Endothelial cell of umbilical vein (primary cell): Measurements from ENCODE around the gene FAM83D. TPM values are rescaled to one million over a fixed set of nuclear protein-coding genes. Genes with fewer than 3 reads are reported as not detected.
A peak's percentile ranks its signal among the peaks of the same experiment; 100 is the strongest.

Experiments
- BruUV-seq: library from RNA; stranded (reverse); fragments of 400-500 nt; replicated peaks from 2 replicates; lab custom pipeline; 2021; lab: Mats Ljungman, UMichigan
- CTCF ChIA-PET: fragments of 300-600, 350-600 bp; sonication (Branson Sonifier 250); formaldehyde crosslinking; loops from one replicate; lab custom pipeline; 2021; ENCODE audit warnings: antibody characterized with exemption, inconsistent platforms; lab: Charles Lee
- POLR2A ChIA-PET: fragments of 300-600, 350-600 bp; sonication (Branson Sonifier 250); formaldehyde crosslinking; loops from one replicate; lab custom pipeline; 2021; ENCODE audit warnings: antibody characterized with exemption, inconsistent platforms; lab: Charles Lee
- DNase-seq: peaks from one replicate; pipeline ENCODE4 v3.0.0-alpha.2; 2011; ENCODE audit warnings: low read depth, low spot score
- FAIRE-seq: peaks from 2 replicates; lab custom pipeline; 2011; peaks lifted over from hg19 to GRCh38; lab: Jason Lieb, UNC
- H2AFZ ChIP-seq: 2 replicates; pipeline ENCODE4 v1.6.0; 2012; ENCODE audit warnings: low read depth, low read length, control low read depth, inconsistent platforms
- H3K27ac ChIP-seq: 2 replicates; pipeline ENCODE4 v1.5.1; 2011; ENCODE audit warnings: low read depth, mild to moderate bottlenecking, control low read depth, low read length, moderate library complexity; ENCODE audit not compliant: insufficient read depth
- H3K27me3 ChIP-seq, 2 experiments: 2 replicates each; pipeline versions ENCODE4 v1.6.0 to v1.6.1; 2011; ENCODE audit warnings: low read length in 2 of 2, mixed read lengths in 1 of 2; ENCODE audit not compliant: control insufficient read depth in 2 of 2, insufficient read depth in 2 of 2
- H3K36me3 ChIP-seq, 2 experiments: 2 replicates in 1 of 2; 3 replicates in 1 of 2; pipeline ENCODE4 v1.5.1; 2011; ENCODE audit warnings: low read length in 2 of 2, mild to moderate bottlenecking in 1 of 2, moderate library complexity in 1 of 2; ENCODE audit not compliant: control insufficient read depth in 2 of 2, insufficient read depth in 2 of 2; ENCODE audit errors: extremely low read depth in 1 of 2
- H3K4me1 ChIP-seq: 3 replicates; pipeline ENCODE4 v1.5.1; 2011; ENCODE audit warnings: mild to moderate bottlenecking, low read length; ENCODE audit not compliant: control insufficient read depth, insufficient read depth; ENCODE audit errors: extremely low read depth
- H3K4me2 ChIP-seq: 2 replicates; pipeline ENCODE4 v1.6.1; 2011; ENCODE audit warnings: low read length, control low read depth, mixed read lengths; ENCODE audit not compliant: insufficient read depth
- H3K4me3 ChIP-seq, 3 experiments: fragments of 200-600 bp in 1 of 3; sonication (generic), shearing (Covaris generic) in 1 of 3; replicated peaks in 1 of 3; 2 replicates each; pipeline ENCODE4 v1.5.1; 2011 to 2016; ENCODE audit warnings: control low read depth in 3 of 3, low read length in 3 of 3, mild to moderate bottlenecking in 2 of 3, inconsistent platforms in 1 of 3, low read depth in 1 of 3, moderate library complexity in 1 of 3; ENCODE audit not compliant: insufficient read depth in 1 of 3
- H3K79me2 ChIP-seq: 2 replicates; pipeline ENCODE4 v1.6.0; 2012; ENCODE audit warnings: low read length, inconsistent platforms; ENCODE audit not compliant: control insufficient read depth, insufficient read depth
- H3K9ac ChIP-seq: replicated peaks from 2 replicates; pipeline ENCODE3; 2011; ENCODE audit warnings: low read length, control low read depth; ENCODE audit not compliant: insufficient read depth; ENCODE audit errors: extremely low read depth
- H3K9me1 ChIP-seq: replicated peaks from 3 replicates; pipeline ENCODE4 v1.6.0; 2011; ENCODE audit warnings: mild to moderate bottlenecking, low read length; ENCODE audit not compliant: control insufficient read depth, insufficient read depth; ENCODE audit errors: extremely low read depth
- H3K9me3 ChIP-seq: replicated peaks from 2 replicates; pipeline ENCODE4 v1.5.1; 2012; ENCODE audit warnings: low read length, inconsistent platforms; ENCODE audit not compliant: control insufficient read depth, insufficient read depth
- H4K20me1 ChIP-seq: replicated peaks from 2 replicates; pipeline ENCODE3; 2011; ENCODE audit warnings: mild to moderate bottlenecking, low read length; ENCODE audit not compliant: control insufficient read depth, insufficient read depth; ENCODE audit errors: extremely low read depth
- EZH2 ChIP-seq: IDR thresholded peaks from 2 replicates; pipeline ENCODE4 v1.6.1; 2012; ENCODE audit warnings: borderline replicate concordance, low read depth, mild to moderate bottlenecking, moderate library complexity, low read length, inconsistent platforms; ENCODE audit not compliant: severe bottlenecking
- GATA2 ChIP-seq: IDR thresholded peaks from 2 replicates; pipeline ENCODE4 v1.7.0; 2011; ENCODE audit warnings: low read depth, mild to moderate bottlenecking, moderate library complexity, mixed read lengths, low read length; ENCODE audit not compliant: insufficient read length, insufficient read depth
- JUN ChIP-seq: IDR thresholded peaks from 2 replicates; pipeline ENCODE4 v1.6.1; 2011; ENCODE audit warnings: borderline replicate concordance, low read depth; ENCODE audit not compliant: insufficient read length, insufficient read depth
- MYC ChIP-seq: IDR thresholded peaks from one replicate; pipeline ENCODE4 v1.6.1; 2011; ENCODE audit warnings: mild to moderate bottlenecking, low read depth, low read length
- POLR2A ChIP-seq: IDR thresholded peaks from 2 replicates; pipeline ENCODE4 v1.6.1; 2012; ENCODE audit warnings: low read depth, mild to moderate bottlenecking, control low read depth, low read length
- dilution Hi-C: fragments of 300-500 bp; cut with MboI; formaldehyde crosslinking; loops from one replicate; pipeline ENCODE4 v1.15.0; 2019; ENCODE audit warnings: low sequenced_read_pairs; ENCODE audit not compliant: extremely low pct_ligation_motif_present
- intact Hi-C: fragments of 100-400 bp; cut with micrococcal nuclease; formaldehyde crosslinking; loops from one replicate; pipeline ENCODE4 v1.10.0; 2022
- polyA plus RNA-seq, 4 experiments: library from polyadenylated mRNA; depleted of rRNA in 3 of 4; stranded (reverse) in 3 of 4; unstranded in 1 of 4; fragments of >200 nt; gene quantifications; 2 replicates each; pipeline versions ENCODE4 v1.2.1 to v1.2.3, GENCODE V29; 2011 to 2012; ENCODE audit warnings: missing spikeins in 1 of 4
- total RNA-seq: library from RNA; stranded (reverse); gene quantifications from 2 replicates; pipeline ENCODE4 v1.2.3, GENCODE V29; 2021
- TF ChIP-seq, protein P1 (sequence below): IDR thresholded peaks from 2 replicates; pipeline ENCODE4 v1.6.1; 2011; ENCODE audit not compliant: insufficient read depth, insufficient read length
- TF ChIP-seq, protein P2 (sequence below), 2 donors: IDR thresholded peaks; 1 replicate in 1 of 2; 2 replicates in 1 of 2; pipeline ENCODE4 v1.5.1; 2011; ENCODE audit warnings: low read length in 2 of 2, mild to moderate bottlenecking in 2 of 2, moderate library complexity in 2 of 2, control low read depth in 1 of 2, inconsistent platforms in 1 of 2, low read depth in 1 of 2; ENCODE audit not compliant: insufficient read depth in 1 of 2; ENCODE audit errors: extremely low read depth in 1 of 2

The FAM83D gene
- total and polyA plus RNA-seq, 2 donors (not counting 3 experiments of a cell fraction or from before 2014, with no cell fraction given), result 41.0 to 46.0 TPM

DNA sequence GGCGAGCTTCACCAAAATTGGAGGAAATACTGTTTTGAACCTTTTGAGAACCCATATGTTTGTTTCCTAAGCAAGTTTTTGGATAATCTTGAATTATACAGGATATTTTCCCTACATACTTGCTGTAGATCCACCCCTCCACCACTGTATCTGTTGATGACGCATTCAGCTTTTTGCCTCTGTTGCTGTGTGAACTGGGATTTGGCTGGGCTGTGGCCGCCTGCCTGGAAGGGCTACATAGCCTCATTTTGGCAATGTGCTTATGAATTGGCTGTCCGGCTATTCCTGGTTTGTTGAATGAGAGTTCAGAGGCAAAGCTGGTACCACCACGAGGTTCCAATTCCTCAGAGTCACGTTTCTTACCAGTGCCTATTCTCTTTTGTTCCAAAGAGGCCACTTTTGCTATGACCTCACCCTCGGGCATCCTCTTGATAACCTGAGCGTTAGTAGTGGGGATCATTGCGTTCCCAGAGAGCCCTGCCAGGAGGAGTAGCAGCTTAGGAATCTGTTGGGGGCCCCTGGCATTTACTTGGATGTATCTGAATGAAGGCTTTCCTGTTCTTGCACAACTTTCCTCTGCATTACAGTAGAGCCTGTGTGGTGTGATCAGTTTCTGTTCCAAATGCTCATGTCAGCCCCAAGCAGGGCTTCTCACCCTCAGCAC is 6.4 kb downstream of the FAM83D start:
- TF ChIP-seq JUN (no peak), POLR2A (no peak), EZH2 (no peak)
- dilution Hi-C loops, result no loop called here
- H3K4me3 ChIP-seq, result no peak overlapping the region
- intact Hi-C loops, result no loop called here
- no peaks in the 10 kb centered on the region for H4K20me1 ChIP-seq
- H3K4me1 ChIP-seq, result peaks cover 36% of the 10 kb centered on the region
- H3K36me3 ChIP-seq, result no peaks in the 10 kb centered on the region
- H3K27me3 ChIP-seq, result no peaks in the 10 kb centered on the region
- ChIA-PET CTCF (interaction anchor here (0.8 to 1.2 kb wide), 3 partner anchors 8 to 206 kb away, joined by 3 to 7 read pairs (median 3); partner anchors contain the start of gene DHX35), POLR2A (no interaction called here)
- H3K9me1 ChIP-seq, result no peaks in the 10 kb centered on the region
- no peak overlapping the region for H3K4me2 ChIP-seq
- FAIRE-seq (peak; percentile 33), DNase-seq (peak; percentile 38)
- H3K9me3 ChIP-seq, result no peaks in the 10 kb centered on the region
- BruUV-seq, result no TSS peak
- peak overlapping the region; percentile 1 for H2AFZ ChIP-seq
- peak overlapping the region; percentile 1 for H3K9ac ChIP-seq
- peaks cover 100% of the 10 kb centered on the region for H3K79me2 ChIP-seq
- peak overlapping the region; percentile 26 for H3K27ac ChIP-seq

DNA sequence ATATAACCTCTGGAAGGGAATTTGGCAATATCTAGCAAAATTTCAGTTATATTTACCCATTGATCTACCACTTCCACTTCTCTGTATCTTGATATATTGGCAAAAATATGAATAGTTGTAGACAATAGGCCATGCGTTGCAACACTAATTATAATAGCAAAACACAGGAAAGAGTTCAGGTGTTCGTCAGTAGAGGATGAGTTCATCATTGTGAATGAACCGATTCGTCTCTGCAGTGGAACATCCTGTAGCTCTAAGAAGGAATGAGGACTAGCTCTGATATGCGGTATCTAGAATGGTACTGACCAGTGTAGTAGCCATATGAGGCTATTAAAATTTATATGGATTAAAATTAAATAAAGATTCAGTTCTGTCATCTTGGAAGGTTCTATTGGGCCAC is 8.3 kb downstream of the FAM83D start:
- H3K9me1 ChIP-seq, result no peaks in the 10 kb centered on the region
- no peak overlapping the region for H3K4me3 ChIP-seq
- H3K9ac ChIP-seq, result no peak overlapping the region
- CTCF ChIA-PET, result interaction anchor here (0.6 to 1.6 kb wide), 5 partner anchors 9 to 289 kb away, joined by 3 to 8 read pairs (median 3); partner anchors contain the start of genes DHX35 and FAM83D
- no peak overlapping the region for H3K27ac ChIP-seq
- no peak overlapping the region for H2AFZ ChIP-seq
- POLR2A ChIA-PET, result no interaction called here
- BruUV-seq, result no TSS peak
- no peaks in the 10 kb centered on the region for H4K20me1 ChIP-seq
- H3K4me1 ChIP-seq, result peaks cover 23% of the 10 kb centered on the region
- FAIRE-seq (no peak), DNase-seq (no peak)
- TF ChIP-seq POLR2A (no peak), JUN (no peak), MYC (no peak), EZH2 (no peak), GATA2 (no peak)
- TF ChIP-seq, protein P1, sequence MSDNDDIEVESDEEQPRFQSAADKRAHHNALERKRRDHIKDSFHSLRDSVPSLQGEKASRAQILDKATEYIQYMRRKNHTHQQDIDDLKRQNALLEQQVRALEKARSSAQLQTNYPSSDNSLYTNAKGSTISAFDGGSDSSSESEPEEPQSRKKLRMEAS, result no peak
- TF ChIP-seq, protein P2, sequence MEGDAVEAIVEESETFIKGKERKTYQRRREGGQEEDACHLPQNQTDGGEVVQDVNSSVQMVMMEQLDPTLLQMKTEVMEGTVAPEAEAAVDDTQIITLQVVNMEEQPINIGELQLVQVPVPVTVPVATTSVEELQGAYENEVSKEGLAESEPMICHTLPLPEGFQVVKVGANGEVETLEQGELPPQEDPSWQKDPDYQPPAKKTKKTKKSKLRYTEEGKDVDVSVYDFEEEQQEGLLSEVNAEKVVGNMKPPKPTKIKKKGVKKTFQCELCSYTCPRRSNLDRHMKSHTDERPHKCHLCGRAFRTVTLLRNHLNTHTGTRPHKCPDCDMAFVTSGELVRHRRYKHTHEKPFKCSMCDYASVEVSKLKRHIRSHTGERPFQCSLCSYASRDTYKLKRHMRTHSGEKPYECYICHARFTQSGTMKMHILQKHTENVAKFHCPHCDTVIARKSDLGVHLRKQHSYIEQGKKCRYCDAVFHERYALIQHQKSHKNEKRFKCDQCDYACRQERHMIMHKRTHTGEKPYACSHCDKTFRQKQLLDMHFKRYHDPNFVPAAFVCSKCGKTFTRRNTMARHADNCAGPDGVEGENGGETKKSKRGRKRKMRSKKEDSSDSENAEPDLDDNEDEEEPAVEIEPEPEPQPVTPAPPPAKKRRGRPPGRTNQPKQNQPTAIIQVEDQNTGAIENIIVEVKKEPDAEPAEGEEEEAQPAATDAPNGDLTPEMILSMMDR (IDR thresholded peaks at IDR 0.05; ENCODE audit: extremely low read depth in 1 of 2, insufficient read depth in 1 of 2, low read depth in 1 of 2, low read length in 2 of 2), result no peak
- H3K36me3 ChIP-seq, result no peaks in the 10 kb centered on the region
- dilution Hi-C loops (no loop called here), intact Hi-C loops (no loop called here)
- no peak overlapping the region for H3K4me2 ChIP-seq
- H3K27me3 ChIP-seq, result no peaks in the 10 kb centered on the region
- peaks cover 100% of the 10 kb centered on the region for H3K79me2 ChIP-seq
- no peaks in the 10 kb centered on the region for H3K9me3 ChIP-seq
